ENCODE results near the gene TMEM187.

DNA sequence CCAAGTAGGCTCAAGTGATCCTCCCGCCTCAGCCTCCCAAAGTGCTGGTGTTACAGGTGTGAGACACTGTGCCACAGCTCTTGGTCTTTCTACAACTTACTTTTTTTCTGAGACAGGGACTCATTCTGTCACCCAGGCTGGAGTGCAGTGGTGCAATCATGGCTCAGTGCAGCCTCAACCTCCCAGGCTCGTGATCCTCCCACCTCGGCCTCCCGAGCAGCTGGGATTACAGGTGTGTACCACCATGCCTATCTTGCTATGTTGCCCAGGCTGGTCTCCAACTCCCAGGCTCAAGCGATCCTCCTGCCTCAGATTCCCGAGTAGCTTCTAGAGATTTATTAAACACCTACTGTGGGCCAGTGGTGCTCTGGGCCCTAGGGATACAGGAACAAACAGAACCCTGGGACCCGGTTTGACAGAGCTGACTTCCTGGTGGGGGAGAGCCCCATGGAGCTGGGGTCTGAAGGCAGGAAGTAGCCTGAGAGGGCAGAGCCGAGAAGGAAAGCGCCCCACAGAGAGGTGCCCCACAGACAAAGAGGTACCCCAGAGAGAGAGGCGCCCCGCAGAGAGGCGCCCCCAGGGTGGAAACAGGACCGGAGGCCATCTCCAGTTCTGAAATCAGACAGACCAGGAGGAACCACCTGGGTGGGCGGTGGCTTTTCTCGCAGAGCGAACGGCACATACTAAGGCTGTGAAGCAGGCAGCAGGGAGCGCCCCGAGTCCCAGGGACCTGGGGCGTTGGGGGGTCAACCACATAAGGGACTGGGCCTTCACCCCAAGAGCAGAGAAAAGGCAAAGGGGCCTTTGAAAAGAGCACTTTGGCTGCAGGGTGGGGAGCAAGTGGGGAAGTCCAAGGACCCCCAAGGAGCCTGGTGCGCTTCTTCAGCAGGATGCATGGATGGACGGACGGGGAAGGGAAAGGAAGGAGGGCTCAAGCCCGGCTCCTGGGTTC is 42.2 kb downstream of the TMEM187 start:
- TF ChIP-seq POLR2AphosphoS5 (IDR thresholded peaks at IDR 0.05; ENCODE audit: borderline replicate concordance, low read depth, low read length) (no peak; the same call in 1 of the 2 replicates), EZH2 (IDR thresholded peaks at IDR 0.05) (no peak), FOXP2 (optimal IDR thresholded peaks at IDR 0.05; ENCODE audit: control extremely low read depth, extremely low read length, insufficient read depth) (no peak)

Data from SK-N-MC (cell line).